ENCODE results near the gene GCG.

GCG gene

GRCh38 chr2:162153608-162154224 lies 1.7 kb upstream of the GCG start:
- H3K4me3 ChIP-seq (ENCODE audit: low read depth, low read length), result no peak overlapping the region
- TF ChIP-seq, protein P1, sequence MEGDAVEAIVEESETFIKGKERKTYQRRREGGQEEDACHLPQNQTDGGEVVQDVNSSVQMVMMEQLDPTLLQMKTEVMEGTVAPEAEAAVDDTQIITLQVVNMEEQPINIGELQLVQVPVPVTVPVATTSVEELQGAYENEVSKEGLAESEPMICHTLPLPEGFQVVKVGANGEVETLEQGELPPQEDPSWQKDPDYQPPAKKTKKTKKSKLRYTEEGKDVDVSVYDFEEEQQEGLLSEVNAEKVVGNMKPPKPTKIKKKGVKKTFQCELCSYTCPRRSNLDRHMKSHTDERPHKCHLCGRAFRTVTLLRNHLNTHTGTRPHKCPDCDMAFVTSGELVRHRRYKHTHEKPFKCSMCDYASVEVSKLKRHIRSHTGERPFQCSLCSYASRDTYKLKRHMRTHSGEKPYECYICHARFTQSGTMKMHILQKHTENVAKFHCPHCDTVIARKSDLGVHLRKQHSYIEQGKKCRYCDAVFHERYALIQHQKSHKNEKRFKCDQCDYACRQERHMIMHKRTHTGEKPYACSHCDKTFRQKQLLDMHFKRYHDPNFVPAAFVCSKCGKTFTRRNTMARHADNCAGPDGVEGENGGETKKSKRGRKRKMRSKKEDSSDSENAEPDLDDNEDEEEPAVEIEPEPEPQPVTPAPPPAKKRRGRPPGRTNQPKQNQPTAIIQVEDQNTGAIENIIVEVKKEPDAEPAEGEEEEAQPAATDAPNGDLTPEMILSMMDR (IDR thresholded peaks at IDR 0.05; ENCODE audit: control insufficient read depth, extremely low read depth, insufficient read depth), result peak; percentile 50
- DNase-seq (ENCODE audit: low read depth), result no peak

DNA sequence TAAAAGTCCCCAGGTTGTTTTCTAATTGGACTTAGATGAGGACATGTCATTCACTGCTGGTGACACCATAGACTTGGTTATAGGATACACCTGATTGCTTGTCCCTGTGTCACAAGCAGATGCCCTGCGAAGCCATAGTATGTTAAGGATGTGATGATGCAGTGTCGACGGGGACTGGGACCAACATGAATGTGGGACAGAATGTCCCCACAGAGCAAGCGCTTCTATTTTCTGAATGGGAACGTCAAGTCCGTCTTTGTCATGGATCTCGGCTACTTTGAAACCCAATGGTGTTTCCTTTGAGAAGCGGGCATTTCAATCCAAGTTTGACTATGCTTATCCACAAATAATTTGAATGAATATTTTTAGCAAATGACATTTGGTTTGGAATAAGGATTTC lies 2.1 kb downstream of the GCG start:
- TF ChIP-seq, protein P1 (IDR thresholded peaks at IDR 0.05; ENCODE audit: control insufficient read depth, extremely low read depth, insufficient read depth), result no peak
- no peak for DNase-seq (ENCODE audit: low read depth)
- H3K4me3 ChIP-seq (ENCODE audit: low read depth, low read length), result no peak overlapping the region

DNA sequence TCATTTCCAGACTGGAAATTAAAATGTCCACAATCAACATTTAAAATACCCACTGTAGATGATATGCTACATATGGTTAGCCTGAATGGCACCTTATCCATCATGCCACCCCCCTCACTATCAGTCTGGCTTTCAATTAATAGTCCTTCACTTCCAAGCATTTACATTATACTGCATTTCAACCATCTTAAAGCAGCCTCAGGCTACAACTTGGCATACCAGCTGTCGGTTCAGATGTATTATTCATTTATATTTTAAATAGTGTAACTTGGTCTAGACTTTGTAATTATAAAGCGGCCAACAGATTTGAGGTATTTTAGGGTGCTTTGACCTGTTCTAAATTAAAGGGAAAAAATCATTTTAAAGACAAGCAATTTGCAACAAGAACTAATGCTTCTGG lies 2.6 kb downstream of the GCG start:
- TF ChIP-seq, protein P1 (IDR thresholded peaks at IDR 0.05; ENCODE audit: control insufficient read depth, extremely low read depth, insufficient read depth), result no peak

GRCh38 chr2:162148956-162149355 lies 3.1 kb downstream of the GCG start:
- H3K4me3 ChIP-seq (ENCODE audit: low read depth, low read length), result no peak overlapping the region
- no peak for DNase-seq (ENCODE audit: low read depth)
- TF ChIP-seq, protein P1 (IDR thresholded peaks at IDR 0.05; ENCODE audit: control insufficient read depth, extremely low read depth, insufficient read depth), result no peak

More for the DNA sequence above, 2.6 kb downstream of the GCG start:
- DNase-seq (ENCODE audit: low read depth), result no peak
- no peak overlapping the region for H3K4me3 ChIP-seq (ENCODE audit: low read depth, low read length)

- TF ChIP-seq, protein P1 (IDR thresholded peaks at IDR 0.05; ENCODE audit: control insufficient read depth, extremely low read depth, insufficient read depth), result no peak
- DNase-seq (ENCODE audit: low read depth), result no peak
Measured at GRCh38 chr2:162143969-162144368, 8.1 kb downstream of the GCG start.

DNA sequence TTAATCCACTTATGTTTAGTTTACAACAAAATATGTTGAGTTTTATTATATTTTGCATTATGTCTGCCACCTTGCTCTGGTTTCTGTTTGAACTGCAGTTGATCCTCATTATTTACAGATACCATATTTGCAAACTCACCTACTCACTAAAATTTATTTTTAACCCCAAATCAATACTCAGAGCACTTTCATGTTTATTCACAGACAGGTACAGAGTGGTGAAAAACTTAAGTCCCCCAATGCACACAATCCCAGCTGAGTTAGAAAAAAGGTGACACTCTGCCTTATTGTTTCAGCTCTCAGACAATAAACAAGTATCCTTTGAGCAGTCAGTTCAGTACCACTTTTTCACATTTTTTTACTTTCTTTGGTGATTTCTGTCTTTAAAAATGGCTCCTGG lies 13.7 kb downstream of the GCG start:
- TF ChIP-seq, protein P1 (IDR thresholded peaks at IDR 0.05; ENCODE audit: control insufficient read depth, extremely low read depth, insufficient read depth), result no peak
- H3K4me3 ChIP-seq (ENCODE audit: low read depth, low read length), result no peak overlapping the region
- no peak for DNase-seq (ENCODE audit: low read depth)

More at GRCh38 chr2:162143969-162144368, 8.1 kb downstream of the GCG start:
- H3K4me3 ChIP-seq (ENCODE audit: low read depth, low read length), result no peak overlapping the region

DNA sequence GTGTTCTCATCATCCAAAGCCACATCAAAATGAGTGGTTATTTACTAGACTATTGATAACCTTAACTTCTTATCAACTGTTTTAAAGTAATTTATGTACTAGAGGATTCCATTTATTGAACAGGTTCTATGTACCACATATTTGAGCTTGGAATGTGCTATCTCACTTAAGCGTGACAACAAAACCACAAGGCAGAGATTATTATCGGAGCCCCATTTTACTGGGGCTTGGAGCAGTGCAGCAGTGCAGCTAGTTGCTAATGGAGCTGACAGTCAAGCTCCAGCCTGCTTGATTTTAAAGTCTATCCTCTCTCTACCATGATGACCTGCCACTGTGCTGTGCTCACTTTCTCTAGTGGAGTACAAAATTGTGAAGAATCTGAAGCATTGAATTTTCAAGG lies 24.6 kb downstream of the GCG start:
- H3K4me3 ChIP-seq (ENCODE audit: low read depth, low read length), result no peak overlapping the region
- TF ChIP-seq, protein P1 (IDR thresholded peaks at IDR 0.05; ENCODE audit: control insufficient read depth, extremely low read depth, insufficient read depth), result no peak

More for the DNA sequence above, 24.6 kb downstream of the GCG start:
- no peak for DNase-seq (ENCODE audit: low read depth)

All from LNCaP clone FGC (cell line).